Aorta (tissue), 5 donors: ENCODE data around the gene CADM4. TPM values are rescaled to one million over a fixed set of nuclear protein-coding genes. Genes with fewer than 3 reads are reported as not detected.

Experiments used
- ATAC-seq: fragments of 200-7000 bp; cut with Tn5 transposase; one replicate; pipeline ENCODE4 v1.9.1; 2022; ENCODE audit warnings: moderate library complexity; ENCODE audit not compliant: low FRiP score
- DNase-seq, 2 donors: peaks; one replicate each; pipeline ENCODE4 v3.0.0-alpha.2; 2020
- H3K27ac ChIP-seq, 2 donors: one replicate each; pipeline ENCODE4 v1.5.1; 2013; ENCODE audit warnings: low read length in 2 of 2, mild to moderate bottlenecking in 2 of 2, moderate library complexity in 2 of 2, control low read depth in 1 of 2, inconsistent platforms in 1 of 2, low read depth in 1 of 2
- H3K27me3 ChIP-seq, 2 donors: one replicate each; pipeline ENCODE4 v1.6.1; 2013; ENCODE audit warnings: control low read depth in 1 of 2, low read length in 1 of 2, mild to moderate bottlenecking in 1 of 2, moderate library complexity in 1 of 2; ENCODE audit not compliant: insufficient read depth in 2 of 2, control insufficient read depth in 1 of 2
- H3K36me3 ChIP-seq, 2 donors: one replicate each; pipeline ENCODE4 v1.6.1; 2013; ENCODE audit warnings: control low read depth in 1 of 2, low read length in 1 of 2, mild to moderate bottlenecking in 1 of 2; ENCODE audit not compliant: insufficient read depth in 2 of 2, control insufficient read depth in 1 of 2
- H3K4me1 ChIP-seq, 2 donors: one replicate each; pipeline ENCODE4 v1.6.1; 2013; ENCODE audit warnings: low read length in 2 of 2, control low read depth in 1 of 2, mild to moderate bottlenecking in 1 of 2, moderate library complexity in 1 of 2; ENCODE audit not compliant: insufficient read depth in 2 of 2, control insufficient read depth in 1 of 2
- H3K4me3 ChIP-seq, 2 donors: one replicate each; pipeline ENCODE4 v1.5.1; 2013; ENCODE audit warnings: low read length in 2 of 2, control low read depth in 1 of 2, mild to moderate bottlenecking in 1 of 2
- H3K9me3 ChIP-seq: one replicate; pipeline ENCODE4 v1.6.1; 2013; ENCODE audit warnings: mild to moderate bottlenecking, low read length; ENCODE audit not compliant: control insufficient read depth
- WGBS, 2 donors: extraction: QIAGEN DNeasy Blood & Tissue Kit; methylation state at CpG; one replicate each; pipeline ENCODE4 v1.1.7; 2013; 5-methylcytosine and 5-hydroxymethylcytosine counted together
- intact Hi-C, 2 donors: fragments of 100-400 bp; cut with DNase I; formaldehyde crosslinking; loops; one replicate each; pipeline versions ENCODE4 v1.14.2 to v1.15.0; 2022
- polyA plus RNA-seq, 2 donors: library from polyadenylated mRNA; stranded (reverse); fragments of 200-250 nt; gene quantifications; one replicate each; pipeline ENCODE4 v1.2.3, GENCODE V29; 2013
- total RNA-seq, 2 donors: library from RNA; stranded (reverse); fragmentation: NEBNext Ultra II Directional; extraction: Animal tissue kit (Norgen Biotek cat#: 25700); gene quantifications; one replicate each; pipeline ENCODE4 v1.2.1, GENCODE V29; 2021
- donor health status: healthy with polysubstance abuse.
- donor health status: Bipolar disorder and iron deficiency.
- donor health status: DM: no; HTN: no; CAD: no.
- donor health status: DM: no; HTN: no; CAD: no.
- donor health status: DM: yes; HTN: yes; CAD: no.

The CADM4 gene
- total and polyA plus RNA-seq, 4 donors, result 2.9 to 8.1 (median 4.8) TPM

GRCh38 chr19:43622956-43623355 is 16.7 kb downstream of the CADM4 start:
- H3K27me3 ChIP-seq, result no peaks in the 10 kb centered on the region
- no peaks in the 10 kb centered on the region for H3K9me3 ChIP-seq
- no peak overlapping the region for H3K4me3 ChIP-seq
- H3K27ac ChIP-seq, result no peak overlapping the region
- 79 to 86% methylated on average over 1 of the region's 1 CpG for WGBS, 2 donors
- DNase-seq (no peak), ATAC-seq (no peak)
- no peaks in the 10 kb centered on the region for H3K4me1 ChIP-seq
- intact Hi-C loops, result no loop called here
- no peaks in the 10 kb centered on the region for H3K36me3 ChIP-seq

DNA sequence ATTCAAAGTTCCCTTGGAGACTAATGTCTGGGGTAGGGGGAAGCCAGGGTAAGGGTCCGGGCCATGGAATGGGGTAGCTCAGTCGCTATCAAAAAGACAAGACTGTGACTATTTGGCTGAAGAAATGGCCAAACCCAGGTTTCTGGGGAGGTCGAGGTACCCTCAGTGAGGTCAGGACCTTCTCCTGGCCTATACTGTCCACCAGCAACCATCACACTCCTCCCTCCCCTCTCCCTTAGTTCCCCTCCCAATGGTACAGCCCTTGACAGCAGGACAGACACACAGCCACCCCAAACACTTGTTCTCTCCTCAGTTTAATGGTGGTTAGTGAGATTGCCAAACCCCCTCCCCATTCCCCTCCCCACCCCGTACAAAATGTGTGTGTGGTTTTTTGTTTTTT is 17.6 kb downstream of the CADM4 start:
- WGBS, 2 donors, result 53 to 55% methylated on average over 4 of the region's 4 CpGs
- no peak for ATAC-seq

DNA sequence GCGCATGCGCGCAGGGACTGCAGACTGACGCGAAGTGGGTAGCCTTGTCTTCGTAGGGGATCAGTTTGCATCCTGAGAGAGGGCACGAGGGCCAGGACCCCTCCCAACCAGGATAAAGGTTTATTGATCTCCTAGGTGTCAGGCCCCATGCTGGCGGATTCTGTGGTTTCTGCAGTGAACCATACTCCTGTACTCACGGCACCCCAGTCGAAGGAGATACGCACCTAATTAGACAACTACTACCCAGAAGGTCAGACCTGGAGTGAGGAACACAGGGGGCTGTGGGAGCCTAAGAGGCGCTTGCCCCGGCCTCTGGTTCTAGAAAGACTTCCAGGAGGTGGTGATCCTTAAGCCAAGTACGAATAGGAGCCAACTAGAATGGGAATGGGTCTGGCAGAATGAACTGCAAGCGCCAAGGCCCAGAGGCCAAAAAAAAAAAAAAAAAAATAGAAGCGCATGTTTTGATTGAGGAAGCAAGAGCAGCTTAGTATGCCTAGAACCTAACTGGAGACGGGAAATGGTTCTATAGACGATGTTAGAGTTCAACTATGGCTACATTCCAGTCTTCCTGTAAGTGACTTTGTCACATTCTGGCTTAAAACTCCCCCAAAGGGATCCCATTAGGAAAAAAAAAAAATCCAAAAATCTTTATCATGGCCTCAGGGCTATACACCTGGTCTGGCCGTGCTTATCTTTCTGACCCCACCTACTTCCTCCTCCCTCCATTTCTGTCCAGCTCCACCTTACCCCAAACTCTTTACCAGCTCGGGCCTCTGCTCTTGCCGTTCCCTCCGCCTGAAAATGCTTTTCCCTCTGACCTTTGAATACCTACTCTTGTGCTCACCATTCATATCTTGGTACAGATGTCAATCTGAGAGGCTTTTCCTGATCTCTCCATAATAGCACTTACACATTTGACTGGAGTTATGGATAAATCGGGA is 19.3 kb downstream of the CADM4 start:
- Histone ChIP-seq H3K36me3 (no peaks in the 10 kb centered on the region), H3K27me3 (no peaks in the 10 kb centered on the region), H3K9me3 (no peaks in the 10 kb centered on the region), H3K4me3 (peak overlapping the region; percentile 43 to 52), H3K4me1 (no peaks in the 10 kb centered on the region), H3K27ac (peak overlapping the region in 1 of 2 donors; percentile 69)
- intact Hi-C loops, result no loop called here
- 29 to 30% methylated on average over 23 of the region's 23 CpGs for WGBS, 2 donors
- DNase-seq, result peak; percentile 89 to 95
- peak; percentile 1 for ATAC-seq

More for the DNA sequence above, 17.6 kb downstream of the CADM4 start:
- Histone ChIP-seq H3K36me3 (no peaks in the 10 kb centered on the region), H3K9me3 (no peaks in the 10 kb centered on the region), H3K4me1 (no peaks in the 10 kb centered on the region), H3K27ac (no peak overlapping the region), H3K4me3 (no peak overlapping the region), H3K27me3 (no peaks in the 10 kb centered on the region)
- DNase-seq, result no peak
- intact Hi-C loops, result no loop called here

DNA sequence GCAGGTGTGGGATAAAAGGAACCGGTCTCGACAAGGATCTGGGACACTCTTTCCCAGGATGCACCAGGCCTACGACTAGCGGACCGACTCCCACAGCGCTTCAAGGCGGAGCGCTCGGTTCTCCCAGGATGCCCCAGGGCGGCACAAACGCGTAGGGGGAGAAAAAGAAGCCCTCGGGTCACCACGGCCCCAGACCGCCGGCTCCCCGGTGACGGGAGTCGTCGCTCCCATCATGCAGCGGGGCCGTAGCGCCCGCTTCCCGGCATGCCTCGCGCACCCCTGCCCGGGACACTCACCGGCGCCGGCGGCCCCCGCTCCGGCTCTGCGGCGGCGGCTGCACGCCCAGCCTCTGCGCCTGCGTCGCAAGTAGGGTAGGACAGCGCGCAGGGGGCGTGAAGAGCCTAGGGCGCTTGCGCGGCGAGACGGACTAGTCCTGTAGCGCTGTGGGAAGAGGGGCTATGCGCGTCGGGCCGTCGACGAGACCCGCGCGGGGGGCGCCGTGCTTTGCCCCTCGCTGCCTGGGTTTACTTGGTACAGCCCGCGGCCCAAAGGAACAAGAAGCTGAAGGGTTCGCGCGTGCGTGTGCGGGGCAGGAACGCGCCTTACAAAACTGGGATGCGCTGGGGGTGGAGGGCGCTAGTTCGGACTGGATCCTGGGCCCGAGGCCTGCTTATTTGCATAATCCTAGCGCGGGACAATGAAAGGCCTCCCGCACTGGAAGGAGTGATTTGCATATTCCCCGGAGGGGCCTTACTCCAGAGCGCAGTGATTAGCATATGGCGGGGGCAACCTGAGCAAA is 20.2 kb downstream of the CADM4 start, which contains the start of gene ZNF428:
TSS of gene ZNF428 (minus strand) at position 368 of the 799 bp plus-strand sequence. CDS start 5,325 bp downstream, outside the sequence.
- H3K4me1 ChIP-seq, result no peaks in the 10 kb centered on the region
- no peaks in the 10 kb centered on the region for H3K27me3 ChIP-seq
- peak within 1 kb of the TSS; percentile 43 to 52 for H3K4me3 ChIP-seq
- DNase-seq (peak; percentile 92 to 94), ATAC-seq (peak; percentile 93)
- H3K9me3 ChIP-seq, result no peaks in the 10 kb centered on the region
- WGBS, 2 donors, result 0% methylated on average over 63 to 81 of the region's 81 CpGs
- intact Hi-C loops, result loop anchor here in 1 of 2 donors (2.0 kb wide), 1 partner anchor 47 kb away; no protein-coding TSS in a partner anchor
- peak within 1 kb of the TSS; percentile 1 to 69 for H3K27ac ChIP-seq
- H3K36me3 ChIP-seq, result no peaks in the 10 kb centered on the region

GRCh38 chr19:43618921-43619261 is 20.8 kb downstream of the CADM4 start:
- peak overlapping the region in 1 of 2 donors; percentile 69 for H3K27ac ChIP-seq
- DNase-seq (no peak), ATAC-seq (peak; percentile 1)
- intact Hi-C loops, result loop anchor here in 1 of 2 donors (2.0 kb wide), 1 partner anchor 48 kb away; no protein-coding TSS in a partner anchor
- no peaks in the 10 kb centered on the region for H3K4me1 ChIP-seq
- peak overlapping the region; percentile 43 to 52 for H3K4me3 ChIP-seq
- H3K27me3 ChIP-seq, result no peaks in the 10 kb centered on the region
- H3K36me3 ChIP-seq, result no peaks in the 10 kb centered on the region
- no peaks in the 10 kb centered on the region for H3K9me3 ChIP-seq
- WGBS, 2 donors, result 0 to 1% methylated on average over 14 of the region's 14 CpGs

GRCh38 chr19:43616954-43617353 is 22.7 kb downstream of the CADM4 start:
- WGBS, 2 donors, result 89 to 92% methylated on average over 6 of the region's 6 CpGs
- Histone ChIP-seq H3K4me1 (no peaks in the 10 kb centered on the region), H3K9me3 (no peaks in the 10 kb centered on the region), H3K27ac (no peak overlapping the region), H3K27me3 (no peaks in the 10 kb centered on the region), H3K36me3 (peaks cover 0 to 2% of the 10 kb centered on the region in 2 donors), H3K4me3 (no peak overlapping the region)
- no peak for DNase-seq
- ATAC-seq, result no peak
- intact Hi-C loops, result no loop called here

DNA sequence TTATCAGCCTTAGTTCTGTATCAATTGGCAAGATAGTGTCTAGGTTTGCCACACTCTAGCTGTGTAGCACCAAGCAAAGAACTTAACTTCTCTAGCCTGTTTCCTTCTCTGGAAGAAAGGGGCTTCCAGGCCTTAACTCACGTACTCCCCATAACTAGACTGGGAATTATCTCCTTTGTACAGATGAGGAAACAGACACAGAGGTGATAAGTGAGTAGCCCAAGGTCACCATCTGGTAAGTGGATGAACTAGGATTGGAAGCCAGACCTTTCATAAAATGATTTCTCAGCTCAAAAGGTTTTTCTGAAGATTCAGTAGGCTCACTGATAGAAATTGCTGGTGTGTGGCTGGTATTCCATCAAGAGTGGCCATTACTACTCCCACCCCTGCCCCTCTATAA is 23.3 kb downstream of the CADM4 start:
- peaks cover 0 to 2% of the 10 kb centered on the region in 2 donors for H3K36me3 ChIP-seq
- H3K4me1 ChIP-seq, result no peaks in the 10 kb centered on the region
- DNase-seq (no peak), ATAC-seq (no peak)
- H3K27ac ChIP-seq, result no peak overlapping the region
- no peak overlapping the region for H3K4me3 ChIP-seq
- 79% methylated on average over 1 of the region's 1 CpG for WGBS, 2 donors
- no peaks in the 10 kb centered on the region for H3K27me3 ChIP-seq
- intact Hi-C loops, result no loop called here
- H3K9me3 ChIP-seq, result no peaks in the 10 kb centered on the region

DNA sequence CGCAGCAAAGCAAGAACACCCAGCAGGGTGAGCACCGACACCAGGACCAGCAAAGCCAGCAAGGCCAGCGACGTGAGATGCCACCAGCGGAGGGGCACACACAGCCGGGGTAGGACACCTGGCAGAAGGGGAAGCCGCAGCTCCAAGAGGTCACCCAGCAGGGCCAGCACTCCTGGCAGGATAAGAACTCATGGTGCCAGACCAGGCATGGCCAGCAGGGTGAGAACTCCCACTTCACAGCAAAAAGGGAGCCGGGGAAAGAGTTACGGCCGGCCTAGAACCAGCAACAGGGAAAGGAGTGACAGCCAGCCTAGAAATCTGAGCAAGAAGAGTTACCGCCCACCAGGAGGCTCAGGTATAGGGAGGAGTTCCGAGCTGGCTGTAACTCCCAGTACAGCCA is 27.3 kb downstream of the CADM4 start:
- Histone ChIP-seq H3K27ac (no peak overlapping the region), H3K4me1 (no peaks in the 10 kb centered on the region), H3K36me3 (peaks cover 0 to 2% of the 10 kb centered on the region in 2 donors), H3K4me3 (no peak overlapping the region), H3K27me3 (no peaks in the 10 kb centered on the region), H3K9me3 (no peaks in the 10 kb centered on the region)
- WGBS, 2 donors, result 95% methylated on average over 12 of the region's 12 CpGs
- no peak for ATAC-seq
- intact Hi-C loops, result no loop called here
- DNase-seq, result no peak
